ENCODE data around the gene UTS2B. TPM values are rescaled to one million over a fixed set of nuclear protein-coding genes. Genes with fewer than 3 reads are reported as not detected.

Gene UTS2B
- total and polyA plus RNA-seq, 4 donors: 0.10 to 2.4 (median 0.31) TPM

- ATAC-seq (ENCODE audit: insufficient read depth, low FRiP score): no peak
- no peak for DNase-seq
- WGBS, 2 donors: 58 to 84% methylated on average over 4 of the region's 4 CpGs
- Histone ChIP-seq H3K36me3 (ENCODE audit: control insufficient read depth in 4 of 4, insufficient read depth in 4 of 4, low read length in 4 of 4) (no peaks in the 10 kb centered on the region), H3K27ac (ENCODE audit: low read depth in 1 of 2, low read length in 1 of 2) (no peak overlapping the region), H3K9me3 (ENCODE audit: control insufficient read depth in 4 of 4, insufficient read depth in 3 of 4, low read length in 3 of 4) (no peaks in the 10 kb centered on the region), H3K4me1 (ENCODE audit: control insufficient read depth in 5 of 5, insufficient read depth in 5 of 5, low read length in 5 of 5) (peaks cover 0 to 15% (median 6%) of the 10 kb centered on the region in 5 donors), H3K27me3 (ENCODE audit: control insufficient read depth in 3 of 3, insufficient read depth in 3 of 3, low read length in 2 of 3) (no peaks in the 10 kb centered on the region), H3K9ac (ENCODE audit: insufficient read depth in 1 of 2, low read length in 2 of 2) (no peak overlapping the region), H3K4me3 (no peak overlapping the region)
- TF ChIP-seq CTCF (IDR thresholded peaks at IDR 0.05; ENCODE audit: control extremely low read depth, extremely low read depth): no peak
These were observed 94.7 kb downstream of the UTS2B start for GRCh38 chr3:191235331-191236314.

DNA sequence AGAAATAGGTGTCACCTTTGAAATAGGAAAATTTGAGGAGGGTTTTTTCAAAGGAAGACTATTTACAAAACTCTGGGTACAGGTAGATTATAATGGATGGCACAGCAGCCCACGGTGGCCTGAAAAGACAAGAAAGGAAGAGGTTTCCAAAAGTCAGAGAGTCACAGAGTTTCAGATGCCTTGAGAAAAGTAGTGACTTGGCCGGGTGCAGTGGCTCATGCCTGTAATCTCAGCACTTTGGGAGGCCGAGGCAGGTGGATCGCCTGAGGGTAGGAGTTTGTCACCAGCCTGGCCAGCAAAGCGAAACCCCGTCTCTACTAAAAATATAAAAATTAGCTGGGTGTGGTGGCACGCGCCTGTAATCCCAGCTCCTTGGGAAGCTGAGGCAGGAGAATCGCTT lies 96.1 kb downstream of the UTS2B start:
- Histone ChIP-seq H3K9me3 (ENCODE audit: control insufficient read depth in 4 of 4, insufficient read depth in 3 of 4, low read length in 3 of 4) (no peaks in the 10 kb centered on the region), H3K27ac (ENCODE audit: low read depth in 1 of 2, low read length in 1 of 2) (no peak overlapping the region), H3K36me3 (ENCODE audit: control insufficient read depth in 4 of 4, insufficient read depth in 4 of 4, low read length in 4 of 4) (no peaks in the 10 kb centered on the region), H3K4me3 (no peak overlapping the region), H3K9ac (ENCODE audit: insufficient read depth in 1 of 2, low read length in 2 of 2) (no peak overlapping the region), H3K4me1 (ENCODE audit: control insufficient read depth in 5 of 5, insufficient read depth in 5 of 5, low read length in 5 of 5) (peaks cover 0 to 15% (median 6%) of the 10 kb centered on the region in 5 donors), H3K27me3 (ENCODE audit: control insufficient read depth in 3 of 3, insufficient read depth in 3 of 3, low read length in 2 of 3) (no peaks in the 10 kb centered on the region)
- no peak for TF ChIP-seq CTCF (IDR thresholded peaks at IDR 0.05; ENCODE audit: control extremely low read depth, extremely low read depth)
- DNase-seq (no peak), ATAC-seq (ENCODE audit: insufficient read depth, low FRiP score) (no peak)
- WGBS, 2 donors: 95 to 96% methylated on average over 9 of the region's 9 CpGs

GRCh38 chr3:191227541-191227940 lies 102.8 kb downstream of the UTS2B start:
- Histone ChIP-seq H3K9ac (ENCODE audit: insufficient read depth in 1 of 2, low read length in 2 of 2) (no peak overlapping the region), H3K36me3 (ENCODE audit: control insufficient read depth in 4 of 4, insufficient read depth in 4 of 4, low read length in 4 of 4) (no peaks in the 10 kb centered on the region), H3K27ac (ENCODE audit: low read depth in 1 of 2, low read length in 1 of 2) (no peak overlapping the region), H3K27me3 (ENCODE audit: control insufficient read depth in 3 of 3, insufficient read depth in 3 of 3, low read length in 2 of 3) (no peaks in the 10 kb centered on the region), H3K4me1 (ENCODE audit: control insufficient read depth in 5 of 5, insufficient read depth in 5 of 5, low read length in 5 of 5) (no peaks in the 10 kb centered on the region), H3K4me3 (no peak overlapping the region), H3K9me3 (ENCODE audit: control insufficient read depth in 4 of 4, insufficient read depth in 3 of 4, low read length in 3 of 4) (no peaks in the 10 kb centered on the region)
- ATAC-seq (ENCODE audit: insufficient read depth, low FRiP score) (no peak), DNase-seq (no peak)
- 82% methylated on average over 5 of the region's 5 CpGs for WGBS, 2 donors
- TF ChIP-seq CTCF (IDR thresholded peaks at IDR 0.05; ENCODE audit: control extremely low read depth, extremely low read depth): no peak

All from lung (tissue), 12 donors.